ENCODE measurements around the gene FAM90A1.
"Not testable (repeated sequence)": the region's sequence is repeated elsewhere in the genome, so short reads cannot be mapped to it uniquely, and the experiment has no call there.

- TF ChIP-seq CTCF, POLR2AphosphoS5, POLR2A, EP300 (IDR thresholded peaks at IDR 0.05): not testable (repeated sequence)
Observed at GRCh38 chr12:8246941-8247535, 19.6 kb upstream of the FAM90A1 start.

Measured in sigmoid colon (tissue), 4 donors.